NT2/D1 (cell line): Measurements from ENCODE around the gene IFRD2.

Source experiments
- DNase-seq: peaks from one replicate; pipeline ENCODE4 v3.0.0-alpha.2; 2011; ENCODE audit warnings: low read depth, low spot score
- H3K27me3 ChIP-seq: 2 replicates; pipeline ENCODE4 v1.6.0; 2011; ENCODE audit warnings: mild to moderate bottlenecking; ENCODE audit not compliant: insufficient read length, insufficient read depth
- H3K36me3 ChIP-seq: 2 replicates; pipeline ENCODE4 v1.6.1; 2011; ENCODE audit warnings: mild to moderate bottlenecking, low read length, mixed read lengths; ENCODE audit not compliant: insufficient read depth, insufficient read length
- H3K4me1 ChIP-seq: 2 replicates; pipeline ENCODE4 v1.5.1; 2011; ENCODE audit not compliant: insufficient read depth, insufficient read length
- H3K4me3 ChIP-seq: 2 replicates; pipeline ENCODE4 v1.5.1; 2011; ENCODE audit warnings: low read depth; ENCODE audit not compliant: insufficient read length
- H3K9ac ChIP-seq: 2 replicates; pipeline ENCODE4 v1.6.0; 2011; ENCODE audit warnings: low read depth; ENCODE audit not compliant: insufficient read length
- H3K9me3 ChIP-seq: 2 replicates; pipeline ENCODE4 v1.5.1; 2011; ENCODE audit warnings: mild to moderate bottlenecking, low read length; ENCODE audit not compliant: insufficient read depth
- SUZ12 ChIP-seq: IDR thresholded peaks from 2 replicates; pipeline ENCODE4 v1.6.1; 2011; ENCODE audit not compliant: insufficient read length, insufficient read depth; ENCODE audit errors: extremely low read depth
- YY1 ChIP-seq: IDR thresholded peaks from 2 replicates; pipeline ENCODE4 v1.6.1; 2011; ENCODE audit not compliant: insufficient read length, insufficient read depth
- ZNF274 ChIP-seq: IDR thresholded peaks from 2 replicates; pipeline ENCODE4 v1.6.1; 2011; ENCODE audit warnings: mild to moderate bottlenecking, low read depth, low read length

IFRD2 gene

DNA sequence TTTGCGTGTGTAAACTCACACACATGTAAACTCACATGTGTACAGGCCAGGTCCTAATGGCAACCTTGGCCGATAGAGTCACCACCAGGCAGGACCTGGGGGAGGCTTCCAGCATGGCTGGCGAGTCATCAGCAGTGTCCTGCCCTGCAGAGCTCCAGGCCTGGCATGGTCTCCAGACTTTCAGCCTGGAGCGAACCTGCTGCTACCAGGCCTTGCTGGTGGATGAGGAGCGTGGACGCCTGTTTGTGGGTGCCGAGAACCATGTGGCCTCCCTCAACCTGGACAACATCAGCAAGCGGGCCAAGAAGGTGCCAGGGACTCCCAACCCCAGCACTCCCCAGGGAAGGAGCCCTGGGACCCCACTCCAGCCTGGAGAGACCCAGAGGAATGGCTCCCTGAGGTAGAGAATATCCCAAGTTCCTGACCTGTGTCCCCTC lies 22.2 kb downstream of the IFRD2 start:
- Histone ChIP-seq H3K4me3 (peak overlapping the region; percentile 48), H3K9ac (peak overlapping the region; percentile 87), H3K4me1 (peaks cover 69% of the 10 kb centered on the region), H3K36me3 (peaks cover 38% of the 10 kb centered on the region), H3K9me3 (no peaks in the 10 kb centered on the region), H3K27me3 (no peaks in the 10 kb centered on the region)
- no peak for TF ChIP-seq SUZ12
- no peak for TF ChIP-seq YY1
- TF ChIP-seq ZNF274: no peak
- no peak for DNase-seq

DNA sequence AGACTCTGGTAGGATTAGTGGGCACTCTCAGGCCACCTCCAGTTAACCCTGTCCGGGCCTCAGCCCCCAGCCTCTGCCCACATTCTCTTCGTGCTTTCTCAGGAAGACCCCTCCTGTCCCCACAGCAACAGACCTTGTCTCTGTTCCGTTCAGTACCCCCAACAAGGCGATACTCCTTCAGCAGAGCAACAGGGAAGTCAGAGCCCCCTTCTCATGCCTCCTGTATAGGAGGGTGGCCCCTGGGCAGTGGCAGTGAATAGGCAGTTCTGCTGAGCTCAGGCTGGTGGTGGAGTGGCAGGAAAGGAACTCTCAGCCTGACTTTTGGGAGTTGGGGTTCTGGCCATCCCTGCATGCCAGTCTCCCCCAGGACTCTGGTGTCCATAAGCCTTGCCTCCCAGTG lies 22.8 kb downstream of the IFRD2 start:
- Histone ChIP-seq H3K36me3 (peaks cover 34% of the 10 kb centered on the region), H3K4me1 (peaks cover 67% of the 10 kb centered on the region), H3K27me3 (no peaks in the 10 kb centered on the region), H3K9me3 (no peaks in the 10 kb centered on the region), H3K4me3 (peak overlapping the region; percentile 48), H3K9ac (peak overlapping the region; percentile 87)
- TF ChIP-seq YY1 (no peak), SUZ12 (no peak), ZNF274 (no peak)
- DNase-seq: no peak

DNA sequence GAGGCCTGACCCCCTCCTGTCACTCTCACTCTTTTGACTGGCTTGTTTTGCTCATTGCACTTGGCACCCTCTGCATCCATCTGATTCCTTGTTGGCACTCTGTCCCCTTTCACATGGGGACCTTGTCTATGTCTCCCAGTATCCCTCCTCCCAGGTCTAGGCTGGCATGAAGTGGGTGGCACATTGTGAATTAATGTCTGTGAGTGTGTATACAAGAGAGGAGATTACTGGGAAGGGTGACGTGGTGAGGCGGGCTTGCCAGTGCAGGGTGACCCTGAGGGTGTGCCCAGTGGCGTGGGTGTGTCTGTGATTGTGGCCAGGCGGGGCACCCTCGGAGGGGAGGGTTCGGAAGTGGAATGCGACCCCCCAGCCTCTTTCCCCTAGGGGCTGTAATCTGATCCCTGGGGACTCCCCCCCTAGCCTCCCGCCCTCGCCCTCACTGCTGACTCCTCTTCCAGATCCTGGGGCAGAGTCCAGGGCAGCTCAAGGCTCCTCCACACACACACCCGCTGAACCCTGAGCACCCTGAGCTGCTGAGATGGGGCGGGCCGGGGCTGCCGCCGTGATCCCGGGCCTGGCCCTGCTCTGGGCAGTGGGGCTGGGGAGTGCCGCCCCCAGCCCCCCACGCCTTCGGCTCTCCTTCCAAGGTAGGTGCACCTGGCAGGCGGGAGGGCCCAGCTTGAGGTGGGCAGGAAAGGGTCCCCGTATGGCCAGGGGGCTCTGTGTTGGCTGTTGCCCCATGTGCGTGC lies 23.4 kb downstream of the IFRD2 start, which contains the start of gene SEMA3B:
SEMA3B (plus strand) TSS at position 445 of the 749 bp plus-strand sequence; CDS start at position 539, 94 bp downstream.
- Histone ChIP-seq H3K27me3 (no peaks in the 10 kb centered on the region), H3K4me1 (peaks cover 68% of the 10 kb centered on the region), H3K4me3 (peak within 1 kb of the TSS; percentile 49), H3K36me3 (peaks cover 28% of the 10 kb centered on the region), H3K9me3 (no peaks in the 10 kb centered on the region), H3K9ac (peak within 1 kb of the TSS; percentile 87)
- no peak for DNase-seq
- TF ChIP-seq ZNF274 (no peak), SUZ12 (no peak), YY1 (no peak)

DNA sequence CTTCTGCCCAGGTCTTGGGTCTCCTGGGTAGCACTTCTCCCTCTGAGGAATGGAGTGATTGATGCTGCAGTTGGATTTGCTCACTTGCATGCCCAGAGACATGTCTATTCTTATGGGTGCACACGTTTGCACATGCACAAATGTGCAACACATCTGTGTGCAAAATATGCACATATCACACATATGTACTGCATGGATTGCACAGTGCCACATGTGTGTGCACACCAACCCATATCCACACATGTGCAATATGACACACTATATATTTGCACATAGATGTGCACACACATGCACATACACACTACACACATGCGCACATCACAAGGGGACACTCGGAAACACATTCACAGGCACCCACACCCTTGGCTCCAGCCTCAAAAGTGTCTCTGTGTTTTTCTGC lies 24.0 kb downstream of the IFRD2 start:
- Histone ChIP-seq H3K4me1 (peaks cover 62% of the 10 kb centered on the region), H3K27me3 (no peaks in the 10 kb centered on the region), H3K9ac (peak overlapping the region; percentile 43), H3K36me3 (peaks cover 22% of the 10 kb centered on the region), H3K9me3 (no peaks in the 10 kb centered on the region), H3K4me3 (peak overlapping the region; percentile 49)
- DNase-seq: no peak
- TF ChIP-seq YY1 (no peak), SUZ12 (no peak), ZNF274 (no peak)

DNA sequence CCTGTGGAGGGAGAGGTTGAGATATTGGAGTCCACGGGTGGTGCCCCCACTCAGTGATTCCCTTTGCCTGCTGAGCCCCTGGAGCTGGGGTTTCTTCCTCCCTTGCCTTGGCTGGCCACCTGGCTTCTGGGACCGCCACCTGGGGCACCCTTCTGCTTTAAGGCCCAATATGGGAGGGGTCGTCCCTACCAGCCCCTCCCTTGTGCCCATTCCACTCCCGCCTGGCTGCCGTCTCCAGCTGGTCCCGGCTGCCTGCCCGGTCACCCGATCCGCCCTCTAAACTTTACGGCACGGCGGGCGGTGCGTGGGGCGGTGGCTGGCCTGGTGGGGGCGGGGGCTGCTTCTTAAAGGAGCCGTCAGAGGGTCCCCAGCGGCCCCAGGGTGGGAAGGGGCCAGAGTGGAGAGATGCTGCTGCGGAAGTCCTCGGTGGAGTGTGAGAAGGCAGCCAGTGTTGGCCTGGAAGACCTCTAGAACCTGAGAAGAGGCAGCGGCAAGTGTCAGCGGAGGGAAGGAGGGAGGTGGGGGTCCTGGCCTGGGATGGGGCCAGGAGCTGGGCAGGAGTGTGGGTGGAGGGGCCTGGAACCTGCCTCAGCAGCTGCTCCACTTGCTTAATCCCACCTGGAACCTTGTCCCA lies 24.8 kb downstream of the IFRD2 start:
- Histone ChIP-seq H3K9me3 (no peaks in the 10 kb centered on the region), H3K27me3 (no peaks in the 10 kb centered on the region), H3K4me1 (peaks cover 67% of the 10 kb centered on the region), H3K36me3 (peaks cover 20% of the 10 kb centered on the region), H3K9ac (peak overlapping the region; percentile 85), H3K4me3 (peak overlapping the region; percentile 49)
- no peak for TF ChIP-seq ZNF274
- no peak for TF ChIP-seq YY1
- no peak for TF ChIP-seq SUZ12
- DNase-seq: no peak

DNA sequence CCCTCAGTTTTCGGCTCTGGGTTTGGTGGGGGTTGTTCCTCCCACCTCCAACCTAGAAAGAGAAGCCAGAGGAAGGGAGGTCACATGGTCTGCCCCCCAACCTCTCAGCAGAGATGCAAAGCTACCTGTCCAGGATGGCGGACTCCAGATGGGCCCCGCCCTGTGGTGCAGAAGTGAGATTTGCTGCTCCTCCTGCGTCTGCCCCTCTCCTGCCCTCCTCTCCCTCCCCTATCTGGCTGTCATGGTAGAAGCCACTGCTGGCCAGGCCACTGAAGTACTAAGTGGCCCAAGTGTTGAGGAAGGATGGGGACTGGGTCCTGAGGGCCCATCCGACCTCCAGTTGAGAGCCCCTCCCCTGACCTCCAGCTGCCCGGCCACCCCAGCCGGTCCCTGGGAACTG lies 25.4 kb downstream of the IFRD2 start:
- Histone ChIP-seq H3K9ac (peak overlapping the region; percentile 85), H3K27me3 (no peaks in the 10 kb centered on the region), H3K4me3 (peak overlapping the region; percentile 49), H3K4me1 (peaks cover 68% of the 10 kb centered on the region), H3K36me3 (peaks cover 20% of the 10 kb centered on the region), H3K9me3 (no peaks in the 10 kb centered on the region)
- no peak for TF ChIP-seq YY1
- TF ChIP-seq ZNF274: no peak
- TF ChIP-seq SUZ12: no peak
- no peak for DNase-seq

DNA sequence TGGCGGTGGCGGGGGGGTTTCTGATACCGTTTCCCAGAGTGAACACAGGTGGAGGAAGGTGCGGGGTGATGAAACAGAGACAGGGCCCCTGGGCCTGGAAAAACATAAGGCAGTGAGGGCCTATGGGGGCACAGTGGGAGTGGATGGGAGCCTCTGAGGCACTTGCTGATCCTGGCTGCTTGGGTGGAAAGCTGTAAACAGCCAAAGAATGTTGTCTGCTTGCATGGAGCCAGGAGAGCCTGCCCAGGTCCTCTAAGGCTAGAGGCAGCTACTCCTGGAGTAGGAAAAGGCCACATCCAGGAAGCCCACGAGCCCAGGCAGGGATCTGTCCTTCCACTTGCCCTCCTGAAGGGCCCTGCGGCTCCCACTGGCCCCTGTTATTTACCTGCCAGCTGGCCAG lies 26.2 kb downstream of the IFRD2 start:
- peak overlapping the region; percentile 68 for H3K9ac ChIP-seq
- no peak for DNase-seq
- no peak overlapping the region for H3K4me3 ChIP-seq
- H3K4me1 ChIP-seq: peaks cover 70% of the 10 kb centered on the region
- TF ChIP-seq ZNF274 (no peak), SUZ12 (no peak), YY1 (no peak)
- no peaks in the 10 kb centered on the region for H3K9me3 ChIP-seq
- peaks cover 13% of the 10 kb centered on the region for H3K36me3 ChIP-seq
- H3K27me3 ChIP-seq: no peaks in the 10 kb centered on the region
